SU-DHL-6 (cell line): ENCODE measurements around the gene PARS2.

ENCODE experiments used
- H2AFZ ChIP-seq: fragments of 200-600 bp; sonication (generic); 2 replicates; pipeline ENCODE4 v1.6.1; 2014; ENCODE audit warnings: low read depth, mild to moderate bottlenecking, moderate library complexity, mixed read lengths, antibody characterized with exemption, low read length; ENCODE audit not compliant: severe bottlenecking
- H3F3A ChIP-seq: fragments of 200-600 bp; shearing (Covaris generic); 2 replicates; pipeline ENCODE4 v1.6.0; 2016; ENCODE audit warnings: antibody characterized with exemption, mild to moderate bottlenecking; ENCODE audit not compliant: insufficient read depth
- H3K27ac ChIP-seq: fragments of 200-600 bp; sonication (generic); 2 replicates; pipeline ENCODE4 v1.5.1; 2016; ENCODE audit warnings: low read depth, mild to moderate bottlenecking, low read length, moderate library complexity, mixed read lengths
- H3K27me3 ChIP-seq: fragments of 200-600 bp; sonication (generic), shearing (Covaris generic); 2 replicates; pipeline ENCODE4 v1.6.0; 2014; ENCODE audit warnings: mild to moderate bottlenecking, low read length
- H3K36me3 ChIP-seq: fragments of 200-600 bp; sonication (generic); 2 replicates; pipeline ENCODE4 v1.6.1; 2014; ENCODE audit warnings: mild to moderate bottlenecking, low read length, mixed read lengths
- H3K4me2 ChIP-seq: fragments of 300-600, 200-600 bp; shearing (Covaris generic), sonication (generic); 2 replicates; pipeline ENCODE4 v1.6.0; 2014; ENCODE audit warnings: low read length, low read depth, mild to moderate bottlenecking; ENCODE audit not compliant: poor library complexity, severe bottlenecking
- H3K4me3 ChIP-seq: fragments of 200-600 bp; sonication (generic); 2 replicates; pipeline ENCODE4 v1.5.1; 2014; ENCODE audit warnings: antibody characterized with exemption, low read length, mild to moderate bottlenecking, mixed read lengths; ENCODE audit not compliant: insufficient read depth, poor library complexity, severe bottlenecking
- H3K79me2 ChIP-seq: fragments of 200-600 bp; sonication (generic); 2 replicates; pipeline ENCODE4 v1.6.1; 2014; ENCODE audit warnings: mild to moderate bottlenecking, low read length, moderate library complexity; ENCODE audit not compliant: insufficient read depth
- H3K9ac ChIP-seq: fragments of 200-600 bp; sonication (generic); 2 replicates; pipeline ENCODE4 v1.7.0; 2014; ENCODE audit warnings: mild to moderate bottlenecking, low read length
- H3K9me2 ChIP-seq: fragments of 200-600 bp; sonication (generic); replicated peaks from 2 replicates; pipeline ENCODE4 v1.6.1; 2014; ENCODE audit warnings: low read length; ENCODE audit not compliant: insufficient read depth
- H3K9me3 ChIP-seq: fragments of 200-600 bp; sonication (generic); 2 replicates; pipeline ENCODE4 v1.6.1; 2014; ENCODE audit warnings: low read length, mixed read lengths; ENCODE audit not compliant: insufficient read depth
- H4K20me1 ChIP-seq: fragments of 200-600 bp; sonication (generic); 2 replicates; pipeline ENCODE4 v1.6.1; 2014; ENCODE audit warnings: low read depth, mild to moderate bottlenecking, antibody characterized with exemption, low read length, moderate library complexity, mixed read lengths
- EZH2phosphoT487 ChIP-seq: fragments of 200-600 bp; sonication (generic), shearing (Covaris generic); conservative IDR thresholded peaks from 2 replicates; pipeline ENCODE4 v1.6.1; 2018; ENCODE audit warnings: mild to moderate bottlenecking, antibody characterized with exemption, low read length, moderate library complexity, mixed read lengths
- TF ChIP-seq, protein P1 (sequence below): fragments of 200-600 bp; sonication (generic); IDR thresholded peaks from one replicate; pipeline ENCODE4 v1.5.1; 2017; ENCODE audit warnings: antibody characterized with exemption, mild to moderate bottlenecking, low read length, moderate library complexity; ENCODE audit not compliant: insufficient read depth, poor library complexity, severe bottlenecking

The PARS2 gene

DNA sequence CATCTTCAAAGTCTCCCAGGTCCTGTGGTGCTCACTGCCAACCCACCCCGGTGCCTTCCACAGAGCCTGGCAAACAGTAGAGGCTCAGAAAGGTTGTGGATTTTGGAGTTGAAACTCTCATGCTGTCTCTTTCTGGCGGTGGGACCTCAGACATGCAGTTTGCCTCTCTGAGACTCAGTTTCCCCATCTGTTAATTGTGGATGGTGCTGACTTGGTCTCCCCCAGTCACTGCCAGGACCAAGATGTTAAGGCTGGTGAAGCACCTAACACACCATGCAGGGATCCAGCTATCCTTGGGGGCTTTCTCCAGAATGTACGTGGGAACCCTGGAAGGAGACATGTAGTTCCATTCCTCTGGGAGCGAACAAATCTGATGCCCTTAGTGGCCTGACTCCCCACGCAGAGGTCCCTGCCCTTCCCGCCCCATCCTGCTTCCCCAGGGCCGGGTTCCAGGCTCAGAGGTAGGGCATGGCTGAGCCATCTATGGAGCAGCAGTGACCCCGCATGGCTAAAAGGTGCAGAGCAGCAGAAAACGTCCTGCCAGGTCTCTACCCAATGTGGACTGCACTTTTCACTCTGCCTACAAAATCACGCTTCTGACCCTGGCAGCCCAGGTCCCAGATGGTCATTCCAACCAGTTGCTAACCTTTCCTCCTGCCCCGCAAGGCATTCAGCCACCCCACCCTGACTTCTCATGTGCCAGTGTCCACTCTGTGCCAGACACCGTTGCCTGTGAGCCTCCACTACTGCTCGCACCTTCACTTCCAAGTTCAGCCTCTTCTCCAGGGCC is 46.0 kb upstream of the PARS2 start:
- no peak overlapping the region for H3K4me3 ChIP-seq
- no peaks in the 10 kb centered on the region for H3F3A ChIP-seq
- no peak overlapping the region for H3K27ac ChIP-seq
- no peaks in the 10 kb centered on the region for H3K9me2 ChIP-seq
- H3K36me3 ChIP-seq, result no peaks in the 10 kb centered on the region
- no peak overlapping the region for H3K9ac ChIP-seq
- no peaks in the 10 kb centered on the region for H4K20me1 ChIP-seq
- no peaks in the 10 kb centered on the region for H3K9me3 ChIP-seq
- no peak overlapping the region for H2AFZ ChIP-seq
- TF ChIP-seq EZH2phosphoT487, result no peak
- TF ChIP-seq, protein P1, sequence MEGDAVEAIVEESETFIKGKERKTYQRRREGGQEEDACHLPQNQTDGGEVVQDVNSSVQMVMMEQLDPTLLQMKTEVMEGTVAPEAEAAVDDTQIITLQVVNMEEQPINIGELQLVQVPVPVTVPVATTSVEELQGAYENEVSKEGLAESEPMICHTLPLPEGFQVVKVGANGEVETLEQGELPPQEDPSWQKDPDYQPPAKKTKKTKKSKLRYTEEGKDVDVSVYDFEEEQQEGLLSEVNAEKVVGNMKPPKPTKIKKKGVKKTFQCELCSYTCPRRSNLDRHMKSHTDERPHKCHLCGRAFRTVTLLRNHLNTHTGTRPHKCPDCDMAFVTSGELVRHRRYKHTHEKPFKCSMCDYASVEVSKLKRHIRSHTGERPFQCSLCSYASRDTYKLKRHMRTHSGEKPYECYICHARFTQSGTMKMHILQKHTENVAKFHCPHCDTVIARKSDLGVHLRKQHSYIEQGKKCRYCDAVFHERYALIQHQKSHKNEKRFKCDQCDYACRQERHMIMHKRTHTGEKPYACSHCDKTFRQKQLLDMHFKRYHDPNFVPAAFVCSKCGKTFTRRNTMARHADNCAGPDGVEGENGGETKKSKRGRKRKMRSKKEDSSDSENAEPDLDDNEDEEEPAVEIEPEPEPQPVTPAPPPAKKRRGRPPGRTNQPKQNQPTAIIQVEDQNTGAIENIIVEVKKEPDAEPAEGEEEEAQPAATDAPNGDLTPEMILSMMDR, result peak; percentile 53
- H3K4me2 ChIP-seq, result no peak overlapping the region
- H3K79me2 ChIP-seq, result no peaks in the 10 kb centered on the region
- H3K27me3 ChIP-seq, result no peaks in the 10 kb centered on the region

DNA sequence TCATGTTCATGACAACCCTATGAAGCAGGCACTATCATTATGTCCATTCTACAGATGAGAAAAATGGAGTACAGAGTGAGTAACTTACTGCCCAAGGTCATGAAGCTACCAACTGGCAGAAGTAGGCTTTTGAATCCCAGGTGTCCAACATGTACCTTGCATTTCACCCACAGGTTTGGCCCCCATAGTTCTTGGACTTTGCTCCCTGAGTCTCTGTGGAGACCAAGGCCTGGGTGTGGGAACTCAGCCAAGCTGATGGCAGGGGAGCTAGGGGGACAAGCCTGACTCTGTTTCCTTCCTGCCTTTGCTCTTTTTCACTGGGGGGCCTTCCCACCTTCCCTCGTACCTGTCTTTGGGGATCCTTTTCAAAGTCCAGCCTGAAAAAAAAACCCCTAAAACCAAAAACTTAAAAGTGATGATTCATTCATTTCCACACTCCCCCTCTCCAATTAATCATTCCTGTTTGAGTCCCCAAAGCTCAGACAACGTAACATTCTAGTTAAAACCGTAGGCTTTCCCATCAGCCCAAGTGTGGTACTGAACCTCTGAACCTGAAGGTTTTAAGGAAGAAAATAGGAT is 45.3 kb upstream of the PARS2 start:
- H3K4me3 ChIP-seq, result no peak overlapping the region
- no peak overlapping the region for H2AFZ ChIP-seq
- H3K4me2 ChIP-seq, result no peak overlapping the region
- no peaks in the 10 kb centered on the region for H3F3A ChIP-seq
- no peaks in the 10 kb centered on the region for H3K79me2 ChIP-seq
- no peaks in the 10 kb centered on the region for H4K20me1 ChIP-seq
- H3K9me3 ChIP-seq, result no peaks in the 10 kb centered on the region
- H3K9me2 ChIP-seq, result no peaks in the 10 kb centered on the region
- no peaks in the 10 kb centered on the region for H3K36me3 ChIP-seq
- no peak overlapping the region for H3K27ac ChIP-seq
- no peak overlapping the region for H3K9ac ChIP-seq
- TF ChIP-seq, protein P1, result no peak
- no peak for TF ChIP-seq EZH2phosphoT487
- no peaks in the 10 kb centered on the region for H3K27me3 ChIP-seq

DNA sequence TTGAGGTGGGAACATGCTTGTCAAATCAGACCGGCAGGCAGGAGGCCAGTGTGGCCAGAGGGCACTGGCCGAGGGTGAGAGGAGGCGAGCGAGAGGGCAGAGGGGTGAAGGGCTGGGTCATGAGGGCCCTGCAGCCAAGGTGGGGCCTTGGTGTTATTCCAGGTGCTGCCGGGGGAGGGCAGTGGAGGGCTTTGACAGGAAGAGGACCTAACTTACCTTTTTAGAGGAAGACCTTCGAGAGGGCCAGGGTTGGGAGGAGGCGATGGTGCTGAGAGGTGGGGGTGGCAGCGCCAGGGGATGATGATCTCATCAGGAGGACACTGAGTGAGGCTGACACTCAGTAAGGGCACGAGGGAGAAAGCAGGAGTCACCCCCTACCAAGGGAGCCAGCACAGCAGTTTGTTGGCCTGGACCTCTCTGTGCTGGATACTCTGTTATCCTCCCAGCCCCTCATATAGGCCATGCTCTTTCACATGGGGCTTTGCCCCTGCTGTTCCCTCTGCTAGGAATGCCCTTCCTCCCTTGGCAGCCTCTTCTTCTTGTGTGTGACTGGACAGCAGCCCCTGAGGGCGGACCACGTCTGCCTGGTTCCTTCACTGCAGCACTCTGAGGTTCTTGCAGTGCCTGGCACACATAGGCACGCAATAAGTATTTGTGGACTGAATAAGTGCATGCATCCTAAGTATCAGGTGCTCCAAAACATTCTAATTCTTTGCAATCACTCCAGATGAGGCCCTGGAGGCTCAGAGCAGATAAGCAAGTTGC is 44.3 kb upstream of the PARS2 start:
- H3K79me2 ChIP-seq, result no peaks in the 10 kb centered on the region
- no peak overlapping the region for H3K4me2 ChIP-seq
- TF ChIP-seq EZH2phosphoT487, result no peak
- TF ChIP-seq, protein P1, result no peak
- no peaks in the 10 kb centered on the region for H4K20me1 ChIP-seq
- H3K4me3 ChIP-seq, result no peak overlapping the region
- no peaks in the 10 kb centered on the region for H3K9me3 ChIP-seq
- H2AFZ ChIP-seq, result no peak overlapping the region
- H3K36me3 ChIP-seq, result no peaks in the 10 kb centered on the region
- H3K9me2 ChIP-seq, result no peaks in the 10 kb centered on the region
- H3K27me3 ChIP-seq, result no peaks in the 10 kb centered on the region
- no peak overlapping the region for H3K27ac ChIP-seq
- no peak overlapping the region for H3K9ac ChIP-seq
- no peaks in the 10 kb centered on the region for H3F3A ChIP-seq
